ENCODE results near the gene CD160. TPM values are rescaled to one million over a fixed set of nuclear protein-coding genes. Genes with fewer than 3 reads are reported as not detected.
A peak's percentile ranks its signal among the peaks of the same experiment; 100 is the strongest.

The CD160 gene
- total and polyA plus RNA-seq, 2 of the 13 experiments (the other 11 are each of a cell fraction or from before 2014, with no cell fraction given): 0.09 TPM; not detected in 1

GRCh38 chr1:145729666-145730436 lies 10.6 kb downstream of the CD160 start (continued):
- no peak for TF ChIP-seq HIC2 (CRISPR knock-in tag; IDR thresholded peaks at IDR 0.05; ENCODE audit: low read depth)
- TF ChIP-seq TFDP1 (CRISPR knock-in tag; IDR thresholded peaks at IDR 0.05; ENCODE audit: borderline replicate concordance): no peak

- FAIRE-seq: no peak
- in situ Hi-C loops (cut with HindIII; ENCODE audit: extremely low pct_ligation_motif_present, low pct_unique_long_range_greater_than_20kb): no loop called here
- TF ChIP-seq ZNF777 (CRISPR knock-in tag; IDR thresholded peaks at IDR 0.05) (no peak), ZMYM4 (CRISPR knock-in tag; IDR thresholded peaks at IDR 0.05) (no peak), HMGXB4 (CRISPR knock-in tag; IDR thresholded peaks at IDR 0.05; ENCODE audit: borderline replicate concordance in 1 of 2, low read depth in 1 of 2) (no peak), SRF (IDR thresholded peaks at IDR 0.05; ENCODE audit: low read depth, low read length) (no peak), TOPORS (CRISPR knock-in tag; IDR thresholded peaks at IDR 0.05) (no peak), ZBTB10 (CRISPR knock-in tag; IDR thresholded peaks at IDR 0.05; ENCODE audit: borderline replicate concordance) (no peak), NFRKB (IDR thresholded peaks at IDR 0.05) (no peak), ZNF501 (CRISPR knock-in tag; IDR thresholded peaks at IDR 0.05) (no peak)
Measured at GRCh38 chr1:145730467-145730866, 11.2 kb downstream of the CD160 start.

More at GRCh38 chr1:145730467-145730866, 11.2 kb downstream of the CD160 start:
- no peak for ATAC-seq
- no TSS peak for BruUV-seq (replicated peaks)
- Histone ChIP-seq H3K9ac (ENCODE audit: insufficient read depth, low read depth, low read length) (no peak overlapping the region), H3K4me3 (replicated peaks in 1 of 3; ENCODE audit: insufficient read depth in 1 of 3, low read depth in 2 of 3, low read length in 3 of 3) (no peak overlapping the region), H2AFZ (ENCODE audit: low read length) (no peak overlapping the region), H3K9me3 (ENCODE audit: low read length) (no peaks in the 10 kb centered on the region), H3K4me2 (ENCODE audit: low read depth, low read length) (no peak overlapping the region), H3K27me3 (ENCODE audit: control insufficient read depth in 1 of 2, insufficient read depth in 2 of 2, low read length in 2 of 2) (no peaks in the 10 kb centered on the region), H3K36me3 (replicated peaks in 1 of 2; ENCODE audit: control insufficient read depth in 1 of 2, insufficient read depth in 2 of 2, low read length in 2 of 2) (no peaks in the 10 kb centered on the region), H4K20me1 (ENCODE audit: insufficient read depth, low read length) (no peaks in the 10 kb centered on the region), H3K79me2 (ENCODE audit: insufficient read depth, low read length) (no peaks in the 10 kb centered on the region), H3K4me1 (ENCODE audit: insufficient read depth, low read length) (peaks cover 15% of the 10 kb centered on the region), H3K27ac (ENCODE audit: extremely low read length, insufficient read depth, low read length) (peak overlapping the region; percentile 29)
- DNase-seq (ENCODE audit: low spot score): no peak
- CTCF ChIA-PET (ENCODE audit: low intra/inter-chr PET ratio, low total read pairs): no interaction called here
- WGBS (ENCODE audit: low lambda C conversion rate): 82% methylated on average over 4 of the region's 4 CpGs
- POLR2A ChIA-PET: no interaction called here
- intact Hi-C loops (cut with micrococcal nuclease; ENCODE audit: unreplicated experiment): loop anchor here (10.0 kb wide), 1 partner anchor 94 kb away; the partner anchor contains the start of genes POLR3C and RNF115
